HG03469 (cell line): ENCODE data around the gene TMEM181.

Source experiments
- ATAC-seq: cut with Tn5 transposase; IDR thresholded peaks from one replicate; pipeline ENCODE4 v1.9.1; 2021; ENCODE audit warnings: mild to moderate bottlenecking, moderate library complexity, moderate number of reproducible peaks; ENCODE audit not compliant: unreplicated experiment

Gene TMEM181

GRCh38 chr6:158561938-158562337 lies 2.0 kb downstream of the TMEM181 start:
- no peak for ATAC-seq

DNA sequence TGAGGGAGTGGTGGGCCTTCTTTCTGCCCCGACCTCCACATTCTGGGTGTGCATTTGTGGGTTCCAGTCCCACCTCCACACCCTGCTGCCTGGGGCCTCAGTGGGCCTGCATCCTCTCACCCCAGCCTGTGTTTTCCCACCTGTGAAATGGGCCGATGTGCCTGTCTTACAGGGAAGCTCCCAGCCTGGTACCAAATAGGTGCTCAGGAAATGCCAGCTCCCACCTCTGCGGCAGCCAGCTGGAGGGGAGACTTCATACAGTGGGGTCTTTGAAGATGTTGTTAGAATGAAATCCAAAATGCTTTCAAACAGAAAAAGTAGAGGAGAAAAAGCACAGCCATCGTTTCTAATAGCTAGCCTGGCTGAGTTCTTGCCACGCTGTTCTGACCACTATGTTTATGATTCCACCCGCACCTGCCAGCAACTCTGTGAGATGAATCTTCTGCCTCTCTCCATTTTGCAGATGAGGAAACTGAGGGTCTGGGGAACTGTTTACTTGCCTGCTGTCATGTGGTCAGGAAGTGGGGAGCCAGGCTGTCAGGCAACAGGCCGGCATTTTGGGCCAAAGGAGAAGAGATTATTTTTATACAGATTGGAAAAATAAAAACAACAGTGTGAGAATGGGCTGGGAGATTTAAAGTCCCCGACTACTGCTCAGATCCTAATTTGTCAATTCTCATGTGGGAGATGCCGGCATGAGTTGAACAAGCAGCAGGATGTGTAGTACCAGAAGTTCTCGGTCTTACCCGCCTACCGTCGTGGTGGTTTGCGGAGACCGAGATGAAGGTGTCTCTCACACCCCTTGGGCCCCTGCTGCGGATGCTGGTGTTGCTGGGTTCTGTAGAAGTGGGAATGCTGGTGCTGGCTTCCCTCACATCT lies 4.6 kb downstream of the TMEM181 start:
- no peak for ATAC-seq

DNA sequence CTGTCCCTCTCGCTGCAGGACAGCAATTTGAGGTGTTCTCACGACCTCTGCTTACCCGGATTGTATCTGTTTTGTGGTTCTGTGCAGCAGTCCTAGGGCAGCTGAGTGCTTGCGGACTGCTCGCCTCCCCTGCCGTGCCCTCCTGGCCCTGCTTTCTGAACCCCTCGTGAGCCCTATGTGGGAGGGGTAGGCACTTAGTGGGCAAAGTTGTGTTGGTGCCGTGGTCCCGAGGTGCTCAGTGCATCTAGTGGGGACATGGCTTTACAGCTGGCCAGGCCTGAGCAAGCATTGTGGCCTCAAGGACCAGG lies 5.2 kb downstream of the TMEM181 start:
- no peak for ATAC-seq

- no peak for ATAC-seq
Observed at GRCh38 chr6:158565482-158566040, 5.7 kb downstream of the TMEM181 start.

DNA sequence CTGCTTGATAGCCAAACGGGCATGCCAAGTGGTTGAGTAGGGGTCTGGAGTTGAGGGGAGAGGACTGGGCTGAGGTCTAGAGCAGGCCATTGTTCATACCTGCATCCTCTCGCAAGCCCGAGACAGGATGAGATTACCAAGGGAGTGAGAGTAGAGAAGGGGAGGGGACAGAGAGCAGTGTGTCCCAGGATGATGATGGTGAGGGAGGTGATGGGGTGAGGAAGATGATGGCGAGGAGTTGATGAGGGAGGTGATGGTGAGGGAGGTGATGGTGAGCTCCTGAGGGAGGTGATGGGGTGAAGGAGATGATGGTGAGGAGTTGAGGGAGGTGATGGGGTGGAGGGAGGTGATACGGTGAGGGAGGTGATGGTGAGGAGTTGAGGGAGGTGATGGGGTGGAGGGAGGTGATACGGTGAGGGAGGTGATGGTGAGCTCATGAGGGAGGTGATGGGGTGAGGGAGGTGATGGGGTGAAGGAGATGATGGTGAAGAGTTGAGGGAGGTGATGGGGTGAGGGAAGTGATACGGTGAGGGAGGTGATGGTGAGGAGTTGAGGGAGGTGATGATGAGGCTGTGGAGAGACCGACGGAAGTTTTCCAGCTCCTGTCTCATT lies 6.4 kb downstream of the TMEM181 start:
- ATAC-seq = no peak

GRCh38 chr6:158567152-158567551 lies 7.3 kb downstream of the TMEM181 start:
- no peak for ATAC-seq

DNA sequence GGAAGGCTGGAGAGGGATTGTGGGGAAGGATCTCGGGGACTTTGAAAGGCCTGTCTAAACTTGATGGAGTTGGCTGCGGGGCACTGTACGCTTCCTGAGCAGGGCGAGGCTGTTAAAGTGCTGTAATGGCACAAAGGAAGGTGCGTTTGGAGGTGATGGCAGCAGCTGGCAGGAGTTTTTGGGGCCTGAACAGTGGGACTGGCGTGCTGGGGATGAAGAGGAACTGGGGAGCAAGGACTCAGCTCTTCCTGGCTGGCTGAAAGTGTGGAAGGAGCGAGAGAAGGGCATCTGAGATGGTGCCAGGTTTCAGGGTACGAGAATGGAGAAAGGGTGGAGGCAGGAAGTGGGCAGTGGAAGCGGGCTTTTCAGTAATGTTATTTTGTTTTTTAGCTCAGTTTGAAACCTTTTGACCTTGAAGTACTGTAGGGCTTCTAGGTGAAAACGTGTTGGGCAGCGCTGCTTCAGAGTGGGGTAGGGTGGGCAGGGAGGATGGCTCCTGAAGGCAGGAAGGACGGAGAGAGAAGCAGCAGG lies 8.0 kb downstream of the TMEM181 start:
- ATAC-seq = no peak

- ATAC-seq = no peak
Observed at GRCh38 chr6:158568549-158568948, 8.7 kb downstream of the TMEM181 start.

GRCh38 chr6:158569036-158569435 lies 9.1 kb downstream of the TMEM181 start:
- ATAC-seq = no peak

GRCh38 chr6:158570681-158570962 lies 10.7 kb downstream of the TMEM181 start:
- no peak for ATAC-seq

DNA sequence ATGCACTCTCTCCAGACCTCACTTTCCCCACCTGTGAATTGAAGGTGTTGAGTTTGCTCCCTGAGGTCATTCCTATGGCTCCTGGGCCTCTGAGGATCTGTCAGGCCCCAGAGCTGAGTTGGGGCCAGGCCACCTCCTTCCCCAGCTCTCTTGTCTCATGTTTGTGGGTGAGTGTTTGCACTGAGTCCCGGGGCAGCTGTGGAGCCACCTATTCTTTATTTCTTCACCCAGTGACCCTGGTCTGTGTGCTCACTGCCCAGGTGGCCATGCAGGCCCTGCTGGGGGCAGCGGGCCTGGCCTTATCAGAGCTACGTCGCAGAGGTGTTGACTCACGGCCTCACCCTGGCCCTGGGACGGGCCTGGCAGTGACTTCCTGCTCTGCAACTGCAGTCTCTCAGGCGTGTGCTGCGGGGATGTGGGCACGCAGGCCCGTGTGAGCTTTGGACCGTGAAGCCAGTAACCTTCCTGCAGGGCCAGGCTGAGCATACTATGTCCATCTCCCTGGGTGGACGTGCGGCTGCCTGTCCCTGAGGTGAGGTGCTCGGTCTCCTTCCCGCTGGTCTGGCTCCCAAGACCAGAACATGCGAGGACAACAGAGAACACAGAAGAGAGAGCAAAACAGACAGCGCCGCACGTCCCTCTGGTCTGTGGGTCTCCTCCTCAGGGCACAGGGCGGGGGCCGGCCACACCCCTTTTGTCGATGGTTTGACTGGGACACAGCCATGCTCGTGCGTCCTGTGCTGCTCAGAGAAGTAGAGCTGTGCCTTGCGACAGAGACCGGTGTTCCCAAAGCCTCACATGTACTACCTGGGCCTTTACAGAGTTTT lies 12.1 kb downstream of the TMEM181 start:
- no peak for ATAC-seq

DNA sequence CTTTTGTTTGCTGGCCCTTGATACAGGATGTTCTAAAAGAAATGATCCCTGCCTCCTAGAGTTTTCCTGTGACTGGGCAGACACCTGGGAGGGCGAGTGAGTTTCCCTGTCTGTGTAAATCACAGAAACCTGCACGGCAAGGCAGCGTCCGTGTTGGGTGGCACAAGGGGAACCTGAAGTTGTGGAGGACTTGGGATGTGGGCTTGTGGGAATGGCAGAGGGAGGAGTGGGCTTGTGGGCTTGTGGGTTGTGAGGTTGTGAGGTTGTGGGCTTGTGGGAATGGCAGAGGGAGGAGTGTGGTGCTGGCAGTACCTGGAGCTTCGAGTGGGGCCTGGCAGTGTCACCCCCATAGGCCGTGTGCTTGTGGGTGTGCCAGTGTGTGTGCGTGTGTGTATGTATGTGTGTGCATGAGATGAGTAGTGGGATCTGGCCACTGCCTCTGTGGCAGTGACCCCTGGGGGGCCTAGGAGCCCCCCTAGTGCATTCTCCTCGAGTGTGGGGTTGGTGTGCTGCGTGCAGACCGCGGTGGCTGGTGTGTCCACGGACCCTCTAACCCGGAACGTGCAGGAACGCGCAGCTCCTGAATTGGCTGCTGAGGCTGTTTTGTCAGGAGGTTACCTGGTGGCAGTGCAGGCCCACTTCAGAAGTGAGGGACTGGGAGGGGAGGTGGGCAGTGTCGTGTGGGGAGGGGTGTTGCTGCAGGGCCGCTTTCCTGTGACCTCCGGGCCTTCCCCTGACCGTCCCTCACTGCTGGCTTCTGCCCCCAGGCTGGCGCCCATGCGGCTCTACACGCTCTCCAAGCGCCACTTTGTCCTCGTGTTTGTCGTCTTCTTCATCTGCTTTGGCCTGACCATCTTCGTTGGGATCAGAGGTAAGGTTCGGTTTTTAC lies 13.0 kb downstream of the TMEM181 start:
- ATAC-seq = no peak

DNA sequence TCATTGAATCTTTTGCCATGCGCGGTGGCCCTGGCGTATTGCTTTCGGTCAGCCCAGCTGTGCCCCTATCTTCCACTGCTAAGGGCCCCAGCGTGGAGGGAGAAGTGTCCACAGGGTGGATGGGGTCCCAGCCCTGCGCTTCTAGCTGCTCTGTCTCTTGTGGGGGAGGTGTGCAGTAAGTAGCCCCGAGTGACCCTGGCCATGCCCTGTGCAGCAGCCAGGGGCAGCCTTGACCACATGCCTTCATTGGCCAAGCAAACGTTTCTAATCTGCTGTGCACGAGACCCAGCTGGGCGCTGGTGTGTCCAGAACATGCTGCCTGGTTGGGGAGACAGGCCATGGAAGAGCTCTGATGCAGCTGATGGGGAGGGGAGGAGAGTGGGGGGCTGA lies 13.6 kb downstream of the TMEM181 start:
- ATAC-seq = no peak

- ATAC-seq = no peak
Observed at GRCh38 chr6:158574800-158575199, 14.9 kb downstream of the TMEM181 start.

DNA sequence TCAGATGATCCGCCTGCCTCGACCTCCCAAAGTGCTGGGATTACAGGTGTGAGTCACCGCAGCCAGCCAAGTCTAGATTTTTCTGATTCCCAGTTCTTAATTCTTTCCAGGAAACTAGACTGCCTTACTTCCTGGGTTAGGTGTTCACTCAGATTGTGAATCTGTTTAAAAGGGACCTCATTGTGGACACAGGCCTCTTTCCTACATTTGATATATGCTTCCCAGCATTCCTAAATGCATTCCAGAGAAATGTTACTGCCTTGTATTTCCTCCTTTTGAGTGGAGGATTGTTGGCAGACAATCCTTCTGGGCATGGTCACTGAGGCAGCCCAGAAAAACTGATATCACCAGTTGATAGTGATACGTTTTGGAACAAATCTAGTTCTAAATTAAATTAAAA lies 15.7 kb downstream of the TMEM181 start:
- ATAC-seq = no peak

- no peak for ATAC-seq
Observed at GRCh38 chr6:158584236-158584651, 24.4 kb downstream of the TMEM181 start.

GRCh38 chr6:158586652-158587051 lies 26.8 kb downstream of the TMEM181 start:
- ATAC-seq = no peak

GRCh38 chr6:158589366-158589765 lies 29.5 kb downstream of the TMEM181 start:
- ATAC-seq = no peak

GRCh38 chr6:158591134-158591809 lies 31.4 kb downstream of the TMEM181 start:
- no peak for ATAC-seq

- ATAC-seq = no peak
Observed at GRCh38 chr6:158591810-158592209, 31.9 kb downstream of the TMEM181 start.
